WTC11 (cell line): ENCODE results near the gene WTAP. TPM values are rescaled to one million over a fixed set of nuclear protein-coding genes. Genes with fewer than 3 reads are reported as not detected.

ENCODE experiments used
- ATAC-seq: fragments of 200-7000 bp; cut with Tn5 transposase; 2 replicates; pipeline ENCODE4 v1.10.0; 2021; ENCODE audit warnings: mild to moderate bottlenecking, moderate library complexity
- CTCF ChIA-PET: fragments of 300-600 bp; sonication (Branson Sonifier 250); formaldehyde crosslinking; loops from one replicate; lab custom pipeline; 2021; ENCODE audit warnings: antibody characterized with exemption; lab: Charles Lee
- POLR2A ChIA-PET: fragments of 350-600 bp; sonication (Branson Sonifier 250); formaldehyde crosslinking; loops from one replicate; lab custom pipeline; 2021; ENCODE audit warnings: antibody characterized with exemption; lab: Charles Lee
- DNase-seq: peaks from one replicate; pipeline ENCODE4 v3.0.0; 2021; ENCODE audit warnings: low spot score
- H3K27ac Mint-ChIP-seq: 2 replicates; pipeline ENCODE4 v1.8.0; 2021; ENCODE audit warnings: mixed read lengths
- H3K27me3 Mint-ChIP-seq: 2 replicates; pipeline ENCODE4 v1.8.0; 2021; ENCODE audit warnings: low read depth, mild to moderate bottlenecking, moderate library complexity, mixed read lengths
- H3K36me3 Mint-ChIP-seq: 2 replicates; pipeline ENCODE4 v1.8.0; 2021; ENCODE audit warnings: mixed read lengths
- H3K4me1 Mint-ChIP-seq: 2 replicates; pipeline ENCODE4 v1.8.0; 2022; ENCODE audit warnings: mixed read lengths
- H3K4me3 Mint-ChIP-seq: 2 replicates; pipeline ENCODE4 v1.8.0; 2021; ENCODE audit warnings: mild to moderate bottlenecking, moderate library complexity, mixed read lengths
- H3K9me3 Mint-ChIP-seq: 2 replicates; pipeline ENCODE4 v1.8.0; 2021; ENCODE audit warnings: mixed read lengths
- CREB1 ChIP-seq: sonication (generic); formaldehyde crosslinking; IDR thresholded peaks from 2 replicates; pipeline ENCODE4 v1.8.0; 2023; ENCODE audit warnings: mild to moderate bottlenecking, missing genetic modification reagents
- EMX1 ChIP-seq: fragments of 250-450 bp; sonication (Bioruptor Pico); IDR thresholded peaks from 2 replicates; pipeline ENCODE4 v1.8.0; 2021; ENCODE audit warnings: mild to moderate bottlenecking
- FOXJ3 ChIP-seq: sonication (generic); formaldehyde crosslinking; IDR thresholded peaks from 2 replicates; pipeline ENCODE4 v1.9.0; 2021; ENCODE audit warnings: missing genetic modification reagents, mild to moderate bottlenecking, borderline replicate concordance
- FOXP1 ChIP-seq: sonication (generic); formaldehyde crosslinking; IDR thresholded peaks from 2 replicates; pipeline ENCODE4 v1.8.0; 2022; ENCODE audit warnings: missing genetic modification reagents, mild to moderate bottlenecking, moderate library complexity, borderline replicate concordance
- IRF2 ChIP-seq: sonication (generic); formaldehyde crosslinking; IDR thresholded peaks from 2 replicates; pipeline ENCODE4 v1.8.0; 2022; ENCODE audit warnings: low read depth, missing genetic modification reagents, borderline replicate concordance
- RORB ChIP-seq: fragments of 250-450 bp; sonication (Bioruptor Pico); IDR thresholded peaks from 2 replicates; pipeline ENCODE4 v1.9.0; 2021; ENCODE audit warnings: mild to moderate bottlenecking
- SOX15 ChIP-seq: fragments of 250-450 bp; sonication (Bioruptor Pico); IDR thresholded peaks from 2 replicates; pipeline ENCODE4 v1.9.0; 2021; ENCODE audit warnings: mild to moderate bottlenecking
- ZNF396 ChIP-seq: fragments of 250-450 bp; sonication (Bioruptor Pico); IDR thresholded peaks from 2 replicates; pipeline ENCODE4 v1.8.0; 2021; ENCODE audit warnings: mild to moderate bottlenecking, moderate library complexity, borderline replicate concordance
- ZNF416 ChIP-seq: fragments of 250-450 bp; sonication (Bioruptor Pico); IDR thresholded peaks from 2 replicates; pipeline ENCODE4 v1.9.0; 2021; ENCODE audit warnings: mild to moderate bottlenecking, inconsistent platforms
- total RNA-seq: library from RNA; stranded (reverse); gene quantifications from 3 replicates; pipeline ENCODE4 v1.2.3, GENCODE V29; 2021
- TF ChIP-seq, protein P1 (sequence below): sonication (generic); formaldehyde crosslinking; IDR thresholded peaks from 2 replicates; pipeline ENCODE4 v1.8.1; 2023; ENCODE audit warnings: mild to moderate bottlenecking, missing genetic modification reagents
- TF ChIP-seq, protein P2 (sequence below): sonication (generic); formaldehyde crosslinking; IDR thresholded peaks from 2 replicates; pipeline ENCODE4 v1.8.0; 2023; ENCODE audit warnings: missing genetic modification reagents, mild to moderate bottlenecking, borderline replicate concordance
- TF ChIP-seq, protein P3 (sequence below): sonication (generic); formaldehyde crosslinking; IDR thresholded peaks from 2 replicates; pipeline ENCODE4 v1.8.0; 2022; ENCODE audit warnings: mild to moderate bottlenecking, missing genetic modification reagents
- TF ChIP-seq, protein P4 (sequence below): sonication (generic); formaldehyde crosslinking; IDR thresholded peaks from 2 replicates; pipeline ENCODE4 v1.8.0; 2023; ENCODE audit warnings: missing genetic modification reagents
- TF ChIP-seq, protein P5 (sequence below): fragments of 200-600 bp; IDR thresholded peaks from 2 replicates; pipeline ENCODE4 v1.8.0; 2022; ENCODE audit warnings: antibody characterized with exemption
- TF ChIP-seq, protein P6 (sequence below): sonication (generic); formaldehyde crosslinking; IDR thresholded peaks from 2 replicates; pipeline ENCODE4 v1.8.0; 2022; ENCODE audit warnings: mild to moderate bottlenecking, missing genetic modification reagents

WTAP gene
- total RNA-seq, 1 experiment from 2014 or later = 88.8 TPM

DNA sequence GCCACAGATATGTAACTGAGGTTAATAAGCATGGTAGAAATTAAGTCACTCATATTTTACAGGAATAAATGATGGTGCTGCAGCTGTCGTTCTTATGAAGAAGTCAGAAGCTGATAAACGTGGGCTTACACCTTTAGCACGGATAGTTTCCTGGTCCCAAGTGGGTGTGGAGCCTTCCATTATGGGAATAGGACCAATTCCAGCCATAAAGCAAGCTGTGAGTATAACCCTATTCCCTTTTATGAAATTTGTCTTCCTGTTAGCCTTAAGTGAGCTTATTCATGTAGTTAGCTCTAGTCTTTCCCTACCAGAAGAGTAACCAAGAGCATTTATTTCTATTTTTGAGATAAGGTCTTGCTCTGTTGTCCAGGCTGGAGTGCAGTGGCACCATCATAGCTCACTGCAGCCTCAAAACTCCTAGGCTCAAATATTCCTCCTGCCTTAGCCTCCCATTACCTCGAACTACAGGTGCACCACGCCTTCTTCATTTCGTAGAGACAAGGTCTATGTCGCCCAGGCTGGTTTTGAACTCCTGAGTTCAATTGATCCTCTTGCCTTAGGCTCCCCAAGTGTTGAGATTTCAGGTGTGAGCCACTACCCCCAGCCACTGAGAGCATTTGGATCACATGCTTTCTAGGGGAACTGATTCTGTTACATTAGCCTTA lies 50.1 kb downstream of the WTAP start:
- H3K27ac Mint-ChIP-seq = no peak overlapping the region
- no peak for ATAC-seq
- no peak for DNase-seq
- H3K36me3 Mint-ChIP-seq = peaks cover 88% of the 10 kb centered on the region
- H3K4me1 Mint-ChIP-seq = no peaks in the 10 kb centered on the region
- no peak overlapping the region for H3K4me3 Mint-ChIP-seq
- H3K9me3 Mint-ChIP-seq = no peaks in the 10 kb centered on the region
- ChIA-PET CTCF (no interaction called here), POLR2A (no interaction called here)
- H3K27me3 Mint-ChIP-seq = no peaks in the 10 kb centered on the region
- peak; percentile 57; the same call in 1 of the 2 replicates for TF ChIP-seq EMX1 (CRISPR knock-in tag)
- TF ChIP-seq, protein P1, sequence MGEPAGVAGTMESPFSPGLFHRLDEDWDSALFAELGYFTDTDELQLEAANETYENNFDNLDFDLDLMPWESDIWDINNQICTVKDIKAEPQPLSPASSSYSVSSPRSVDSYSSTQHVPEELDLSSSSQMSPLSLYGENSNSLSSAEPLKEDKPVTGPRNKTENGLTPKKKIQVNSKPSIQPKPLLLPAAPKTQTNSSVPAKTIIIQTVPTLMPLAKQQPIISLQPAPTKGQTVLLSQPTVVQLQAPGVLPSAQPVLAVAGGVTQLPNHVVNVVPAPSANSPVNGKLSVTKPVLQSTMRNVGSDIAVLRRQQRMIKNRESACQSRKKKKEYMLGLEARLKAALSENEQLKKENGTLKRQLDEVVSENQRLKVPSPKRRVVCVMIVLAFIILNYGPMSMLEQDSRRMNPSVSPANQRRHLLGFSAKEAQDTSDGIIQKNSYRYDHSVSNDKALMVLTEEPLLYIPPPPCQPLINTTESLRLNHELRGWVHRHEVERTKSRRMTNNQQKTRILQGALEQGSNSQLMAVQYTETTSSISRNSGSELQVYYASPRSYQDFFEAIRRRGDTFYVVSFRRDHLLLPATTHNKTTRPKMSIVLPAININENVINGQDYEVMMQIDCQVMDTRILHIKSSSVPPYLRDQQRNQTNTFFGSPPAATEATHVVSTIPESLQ = no peak

DNA sequence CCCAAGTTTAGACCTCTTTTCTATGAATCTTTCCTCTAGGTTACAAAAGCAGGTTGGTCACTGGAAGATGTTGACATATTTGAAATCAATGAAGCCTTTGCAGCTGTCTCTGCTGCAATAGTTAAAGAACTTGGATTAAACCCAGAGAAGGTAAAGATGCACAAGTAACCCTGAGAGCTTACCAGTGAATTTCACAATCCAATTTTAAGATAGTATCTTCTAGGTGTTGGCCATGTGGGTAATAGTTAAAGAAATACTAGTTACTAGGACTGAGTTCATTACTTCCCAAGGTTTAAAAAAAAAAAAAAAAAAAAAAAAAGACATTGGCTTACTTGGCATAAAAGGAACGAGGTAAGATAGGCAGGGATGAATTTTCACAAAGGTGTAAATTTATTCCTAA lies 50.8 kb downstream of the WTAP start:
- POLR2A ChIA-PET = no interaction called here
- H3K4me1 Mint-ChIP-seq = no peaks in the 10 kb centered on the region
- TF ChIP-seq EMX1 (CRISPR knock-in tag) (no peak), RORB (CRISPR knock-in tag) (no peak), CREB1 (CRISPR knock-in tag) (no peak), ZNF396 (CRISPR knock-in tag) (no peak), IRF2 (CRISPR knock-in tag) (no peak), FOXJ3 (CRISPR knock-in tag) (no peak), ZNF416 (CRISPR knock-in tag) (no peak), FOXP1 (no peak), SOX15 (CRISPR knock-in tag) (no peak)
- TF ChIP-seq, protein P2, sequence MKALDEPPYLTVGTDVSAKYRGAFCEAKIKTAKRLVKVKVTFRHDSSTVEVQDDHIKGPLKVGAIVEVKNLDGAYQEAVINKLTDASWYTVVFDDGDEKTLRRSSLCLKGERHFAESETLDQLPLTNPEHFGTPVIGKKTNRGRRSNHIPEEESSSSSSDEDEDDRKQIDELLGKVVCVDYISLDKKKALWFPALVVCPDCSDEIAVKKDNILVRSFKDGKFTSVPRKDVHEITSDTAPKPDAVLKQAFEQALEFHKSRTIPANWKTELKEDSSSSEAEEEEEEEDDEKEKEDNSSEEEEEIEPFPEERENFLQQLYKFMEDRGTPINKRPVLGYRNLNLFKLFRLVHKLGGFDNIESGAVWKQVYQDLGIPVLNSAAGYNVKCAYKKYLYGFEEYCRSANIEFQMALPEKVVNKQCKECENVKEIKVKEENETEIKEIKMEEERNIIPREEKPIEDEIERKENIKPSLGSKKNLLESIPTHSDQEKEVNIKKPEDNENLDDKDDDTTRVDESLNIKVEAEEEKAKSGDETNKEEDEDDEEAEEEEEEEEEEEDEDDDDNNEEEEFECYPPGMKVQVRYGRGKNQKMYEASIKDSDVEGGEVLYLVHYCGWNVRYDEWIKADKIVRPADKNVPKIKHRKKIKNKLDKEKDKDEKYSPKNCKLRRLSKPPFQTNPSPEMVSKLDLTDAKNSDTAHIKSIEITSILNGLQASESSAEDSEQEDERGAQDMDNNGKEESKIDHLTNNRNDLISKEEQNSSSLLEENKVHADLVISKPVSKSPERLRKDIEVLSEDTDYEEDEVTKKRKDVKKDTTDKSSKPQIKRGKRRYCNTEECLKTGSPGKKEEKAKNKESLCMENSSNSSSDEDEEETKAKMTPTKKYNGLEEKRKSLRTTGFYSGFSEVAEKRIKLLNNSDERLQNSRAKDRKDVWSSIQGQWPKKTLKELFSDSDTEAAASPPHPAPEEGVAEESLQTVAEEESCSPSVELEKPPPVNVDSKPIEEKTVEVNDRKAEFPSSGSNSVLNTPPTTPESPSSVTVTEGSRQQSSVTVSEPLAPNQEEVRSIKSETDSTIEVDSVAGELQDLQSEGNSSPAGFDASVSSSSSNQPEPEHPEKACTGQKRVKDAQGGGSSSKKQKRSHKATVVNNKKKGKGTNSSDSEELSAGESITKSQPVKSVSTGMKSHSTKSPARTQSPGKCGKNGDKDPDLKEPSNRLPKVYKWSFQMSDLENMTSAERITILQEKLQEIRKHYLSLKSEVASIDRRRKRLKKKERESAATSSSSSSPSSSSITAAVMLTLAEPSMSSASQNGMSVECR (CRISPR knock-in tag) = no peak
- TF ChIP-seq, protein P3, sequence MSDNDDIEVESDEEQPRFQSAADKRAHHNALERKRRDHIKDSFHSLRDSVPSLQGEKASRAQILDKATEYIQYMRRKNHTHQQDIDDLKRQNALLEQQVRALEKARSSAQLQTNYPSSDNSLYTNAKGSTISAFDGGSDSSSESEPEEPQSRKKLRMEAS (CRISPR knock-in tag) = no peak
- TF ChIP-seq, protein P4, sequence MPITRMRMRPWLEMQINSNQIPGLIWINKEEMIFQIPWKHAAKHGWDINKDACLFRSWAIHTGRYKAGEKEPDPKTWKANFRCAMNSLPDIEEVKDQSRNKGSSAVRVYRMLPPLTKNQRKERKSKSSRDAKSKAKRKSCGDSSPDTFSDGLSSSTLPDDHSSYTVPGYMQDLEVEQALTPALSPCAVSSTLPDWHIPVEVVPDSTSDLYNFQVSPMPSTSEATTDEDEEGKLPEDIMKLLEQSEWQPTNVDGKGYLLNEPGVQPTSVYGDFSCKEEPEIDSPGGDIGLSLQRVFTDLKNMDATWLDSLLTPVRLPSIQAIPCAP (CRISPR knock-in tag) = no peak
- TF ChIP-seq, protein P5, sequence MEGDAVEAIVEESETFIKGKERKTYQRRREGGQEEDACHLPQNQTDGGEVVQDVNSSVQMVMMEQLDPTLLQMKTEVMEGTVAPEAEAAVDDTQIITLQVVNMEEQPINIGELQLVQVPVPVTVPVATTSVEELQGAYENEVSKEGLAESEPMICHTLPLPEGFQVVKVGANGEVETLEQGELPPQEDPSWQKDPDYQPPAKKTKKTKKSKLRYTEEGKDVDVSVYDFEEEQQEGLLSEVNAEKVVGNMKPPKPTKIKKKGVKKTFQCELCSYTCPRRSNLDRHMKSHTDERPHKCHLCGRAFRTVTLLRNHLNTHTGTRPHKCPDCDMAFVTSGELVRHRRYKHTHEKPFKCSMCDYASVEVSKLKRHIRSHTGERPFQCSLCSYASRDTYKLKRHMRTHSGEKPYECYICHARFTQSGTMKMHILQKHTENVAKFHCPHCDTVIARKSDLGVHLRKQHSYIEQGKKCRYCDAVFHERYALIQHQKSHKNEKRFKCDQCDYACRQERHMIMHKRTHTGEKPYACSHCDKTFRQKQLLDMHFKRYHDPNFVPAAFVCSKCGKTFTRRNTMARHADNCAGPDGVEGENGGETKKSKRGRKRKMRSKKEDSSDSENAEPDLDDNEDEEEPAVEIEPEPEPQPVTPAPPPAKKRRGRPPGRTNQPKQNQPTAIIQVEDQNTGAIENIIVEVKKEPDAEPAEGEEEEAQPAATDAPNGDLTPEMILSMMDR = no peak
- TF ChIP-seq, protein P6, sequence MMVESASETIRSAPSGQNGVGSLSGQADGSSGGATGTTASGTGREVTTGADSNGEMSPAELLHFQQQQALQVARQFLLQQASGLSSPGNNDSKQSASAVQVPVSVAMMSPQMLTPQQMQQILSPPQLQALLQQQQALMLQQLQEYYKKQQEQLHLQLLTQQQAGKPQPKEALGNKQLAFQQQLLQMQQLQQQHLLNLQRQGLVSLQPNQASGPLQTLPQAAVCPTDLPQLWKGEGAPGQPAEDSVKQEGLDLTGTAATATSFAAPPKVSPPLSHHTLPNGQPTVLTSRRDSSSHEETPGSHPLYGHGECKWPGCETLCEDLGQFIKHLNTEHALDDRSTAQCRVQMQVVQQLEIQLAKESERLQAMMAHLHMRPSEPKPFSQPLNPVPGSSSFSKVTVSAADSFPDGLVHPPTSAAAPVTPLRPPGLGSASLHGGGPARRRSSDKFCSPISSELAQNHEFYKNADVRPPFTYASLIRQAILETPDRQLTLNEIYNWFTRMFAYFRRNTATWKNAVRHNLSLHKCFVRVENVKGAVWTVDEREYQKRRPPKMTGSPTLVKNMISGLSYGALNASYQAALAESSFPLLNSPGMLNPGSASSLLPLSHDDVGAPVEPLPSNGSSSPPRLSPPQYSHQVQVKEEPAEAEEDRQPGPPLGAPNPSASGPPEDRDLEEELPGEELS (CRISPR knock-in tag) = no peak
- TF ChIP-seq, all 79 proteins: peak for 0
- ATAC-seq (no peak), DNase-seq (no peak)
- Mint-ChIP-seq H3K36me3 (peaks cover 91% of the 10 kb centered on the region), H3K4me3 (no peak overlapping the region), H3K27me3 (no peaks in the 10 kb centered on the region), H3K9me3 (no peaks in the 10 kb centered on the region), H3K27ac (peak overlapping the region; percentile 25; the same call in 1 of the 2 replicates)
- CTCF ChIA-PET = no interaction called here
